Astrocyte (in vitro differentiated cells and primary cell): ENCODE data around the gene MAGED2. TPM values are rescaled to one million over a fixed set of nuclear protein-coding genes. Genes with fewer than 3 reads are reported as not detected.
A peak's percentile ranks its signal among the peaks of the same experiment; 100 is the strongest.

Source experiments
- DNase-seq: peaks from one replicate; pipeline ENCODE4 v3.0.0-alpha.2; 2010; ENCODE audit warnings: low read depth
- FAIRE-seq: peaks from 2 replicates; lab custom pipeline; 2011; peaks lifted over from hg19 to GRCh38; lab: Jason Lieb, UNC
- H2AFZ ChIP-seq: 2 replicates; pipeline ENCODE4 v1.6.0; 2012; ENCODE audit warnings: low read depth, low read length, inconsistent platforms
- H3K27ac ChIP-seq: 2 replicates; pipeline ENCODE4 v1.5.1; 2011; ENCODE audit warnings: low read depth, low read length, inconsistent platforms
- H3K27me3 ChIP-seq: 2 replicates; pipeline ENCODE4 v1.6.0; 2011; ENCODE audit warnings: low read length, inconsistent platforms; ENCODE audit not compliant: insufficient read depth
- H3K36me3 ChIP-seq: 2 replicates; pipeline ENCODE4 v1.5.1; 2011; ENCODE audit warnings: low read length, inconsistent platforms; ENCODE audit not compliant: insufficient read depth
- H3K4me1 ChIP-seq: 2 replicates; pipeline ENCODE4 v1.5.1; 2011; ENCODE audit warnings: low read length, inconsistent platforms; ENCODE audit not compliant: insufficient read depth
- H3K4me2 ChIP-seq: 2 replicates; pipeline ENCODE4 v1.6.0; 2012; ENCODE audit warnings: low read length, inconsistent platforms
- H3K4me3 ChIP-seq: 2 replicates; pipeline ENCODE4 v1.5.1; 2011; ENCODE audit warnings: low read depth, mild to moderate bottlenecking, low read length, inconsistent platforms; ENCODE audit not compliant: insufficient read depth
- H3K79me2 ChIP-seq: 2 replicates; pipeline ENCODE4 v1.6.0; 2012; ENCODE audit warnings: mild to moderate bottlenecking, low read length, inconsistent platforms; ENCODE audit not compliant: insufficient read depth
- H3K9ac ChIP-seq: 2 replicates; pipeline ENCODE4 v1.6.0; 2012; ENCODE audit warnings: mild to moderate bottlenecking, low read length, inconsistent platforms
- H3K9me3 ChIP-seq: 2 replicates; pipeline ENCODE4 v1.5.1; 2012; ENCODE audit warnings: low read depth, mild to moderate bottlenecking, low read length, inconsistent platforms; ENCODE audit not compliant: insufficient read depth
- H4K20me1 ChIP-seq: 2 replicates; pipeline ENCODE4 v1.6.0; 2012; ENCODE audit warnings: low read length, inconsistent platforms; ENCODE audit not compliant: insufficient read depth
- H3K27ac Mint-ChIP-seq: one replicate; pipeline ENCODE4 v1.8.0; 2021; ENCODE audit warnings: mild to moderate bottlenecking, mixed read lengths; ENCODE audit not compliant: unreplicated experiment
- H3K27me3 Mint-ChIP-seq: one replicate; pipeline ENCODE4 v1.8.0; 2021; ENCODE audit warnings: low read depth, mixed read lengths; ENCODE audit not compliant: unreplicated experiment
- H3K36me3 Mint-ChIP-seq: one replicate; pipeline ENCODE4 v1.8.0; 2021; ENCODE audit warnings: low read depth, mixed read lengths; ENCODE audit not compliant: unreplicated experiment
- H3K4me1 Mint-ChIP-seq: one replicate; pipeline ENCODE4 v1.8.0; 2021; ENCODE audit warnings: low read depth, mixed read lengths; ENCODE audit not compliant: unreplicated experiment
- H3K4me3 Mint-ChIP-seq: one replicate; pipeline ENCODE4 v1.8.0; 2021; ENCODE audit warnings: mild to moderate bottlenecking, moderate library complexity, mixed read lengths; ENCODE audit not compliant: unreplicated experiment
- H3K9me3 Mint-ChIP-seq: one replicate; pipeline ENCODE4 v1.8.0; 2021; ENCODE audit warnings: mild to moderate bottlenecking, mixed read lengths; ENCODE audit not compliant: unreplicated experiment
- CTCF ChIP-seq: IDR thresholded peaks from 2 replicates; pipeline ENCODE4 v1.5.1; 2011; ENCODE audit warnings: low read depth, mild to moderate bottlenecking, inconsistent platforms, low read length, moderate library complexity; ENCODE audit not compliant: insufficient read depth
- EZH2 ChIP-seq: IDR thresholded peaks from 2 replicates; pipeline ENCODE4 v1.6.1; 2012; ENCODE audit warnings: mild to moderate bottlenecking, low read length, inconsistent platforms; ENCODE audit not compliant: insufficient read depth
- total RNA-seq: library from RNA; stranded (reverse); gene quantifications from 2 replicates; pipeline ENCODE4 v1.2.1, GENCODE V29; 2021

MAGED2 gene
- total RNA-seq, 1 donor from 2014 or later: 498 TPM

GRCh38 chrX:54821310-54821709, 13.8 kb downstream of the MAGED2 start:
- Mint-ChIP-seq H3K27ac (no peak overlapping the region), H3K27me3 (no peaks in the 10 kb centered on the region), H3K9me3 (no peaks in the 10 kb centered on the region), H3K4me1 (peaks cover 10% of the 10 kb centered on the region), H3K36me3 (peaks cover 2% of the 10 kb centered on the region), H3K4me3 (no peak overlapping the region)
- FAIRE-seq (no peak), DNase-seq (no peak)
- Histone ChIP-seq H3K36me3 (no peaks in the 10 kb centered on the region), H3K4me3 (no peak overlapping the region), H3K9me3 (no peaks in the 10 kb centered on the region), H2AFZ (no peak overlapping the region), H3K27me3 (no peaks in the 10 kb centered on the region), H3K4me1 (no peaks in the 10 kb centered on the region), H3K27ac (no peak overlapping the region), H3K79me2 (no peaks in the 10 kb centered on the region), H3K4me2 (no peak overlapping the region), H3K9ac (no peak overlapping the region), H4K20me1 (no peaks in the 10 kb centered on the region)
- TF ChIP-seq CTCF (no peak), EZH2 (no peak)

DNA sequence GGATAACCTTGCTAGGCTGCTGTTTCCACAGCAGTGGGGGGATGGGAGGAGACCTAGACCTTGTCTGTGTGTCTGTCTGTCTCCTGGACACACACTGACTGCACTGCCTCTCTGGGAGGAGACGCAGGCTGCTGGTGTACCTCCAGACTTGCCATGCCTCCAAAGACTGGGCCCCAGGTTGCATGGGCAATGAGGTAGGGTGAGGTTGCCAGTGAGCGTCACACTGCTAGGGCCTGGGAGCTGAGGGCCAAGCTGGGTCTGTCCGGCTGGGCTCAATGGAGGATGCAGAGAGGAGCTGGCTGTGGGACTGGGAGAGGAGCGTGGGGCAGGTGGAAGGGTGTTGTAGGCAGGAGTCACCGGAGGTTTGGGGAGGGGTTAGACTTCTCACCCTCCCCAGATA, 16.6 kb downstream of the MAGED2 start:
- peak overlapping the region; percentile 80 for H3K27ac Mint-ChIP-seq
- H3K4me2 ChIP-seq: no peak overlapping the region
- H3K9me3 ChIP-seq: no peaks in the 10 kb centered on the region
- DNase-seq (no peak), FAIRE-seq (no peak)
- TF ChIP-seq CTCF (no peak), EZH2 (no peak)
- no peaks in the 10 kb centered on the region for H4K20me1 ChIP-seq
- H2AFZ ChIP-seq: no peak overlapping the region
- no peaks in the 10 kb centered on the region for H3K9me3 Mint-ChIP-seq
- no peaks in the 10 kb centered on the region for H3K4me1 ChIP-seq
- no peak overlapping the region for H3K4me3 Mint-ChIP-seq
- no peaks in the 10 kb centered on the region for H3K79me2 ChIP-seq
- H3K27me3 ChIP-seq: no peaks in the 10 kb centered on the region
- H3K36me3 Mint-ChIP-seq: no peaks in the 10 kb centered on the region
- H3K36me3 ChIP-seq: no peaks in the 10 kb centered on the region
- no peak overlapping the region for H3K9ac ChIP-seq
- H3K4me1 Mint-ChIP-seq: peaks cover 19% of the 10 kb centered on the region
- no peak overlapping the region for H3K27ac ChIP-seq
- no peaks in the 10 kb centered on the region for H3K27me3 Mint-ChIP-seq
- H3K4me3 ChIP-seq: no peak overlapping the region

- Histone ChIP-seq H3K36me3 (no peaks in the 10 kb centered on the region), H3K79me2 (no peaks in the 10 kb centered on the region), H3K9me3 (no peaks in the 10 kb centered on the region), H3K4me1 (no peaks in the 10 kb centered on the region), H3K27me3 (no peaks in the 10 kb centered on the region), H3K9ac (no peak overlapping the region), H3K27ac (no peak overlapping the region), H2AFZ (no peak overlapping the region), H3K4me2 (no peak overlapping the region), H3K4me3 (no peak overlapping the region), H4K20me1 (no peaks in the 10 kb centered on the region)
- no peak overlapping the region for H3K4me3 Mint-ChIP-seq
- no peaks in the 10 kb centered on the region for H3K9me3 Mint-ChIP-seq
- DNase-seq (no peak), FAIRE-seq (no peak)
- no peaks in the 10 kb centered on the region for H3K27me3 Mint-ChIP-seq
- TF ChIP-seq EZH2 (no peak), CTCF (no peak)
- no peaks in the 10 kb centered on the region for H3K36me3 Mint-ChIP-seq
- H3K27ac Mint-ChIP-seq: no peak overlapping the region
- peaks cover 19% of the 10 kb centered on the region for H3K4me1 Mint-ChIP-seq
Measured at GRCh38 chrX:54824722-54825121, 17.2 kb downstream of the MAGED2 start.
